Activated CD8-positive, alpha-beta memory T cell treated with anti-CD3 and anti-CD28 coated beads for 1 hour (primary cell): ENCODE measurements around the gene BCAS3.
"Not testable (repeated sequence)": the region's sequence is repeated elsewhere in the genome, so short reads cannot be mapped to it uniquely, and the experiment has no call there.

Experiments used
- DNase-seq, 2 donors: peaks; one replicate each; pipeline ENCODE4 v3.0.0-alpha.2; 2020; ENCODE audit warnings: low read depth in 1 of 2; ENCODE audit errors: extremely low read depth in 1 of 2

The BCAS3 gene

GRCh38 chr17:60744355-60744966, 66.8 kb downstream of the BCAS3 start:
- no peak for DNase-seq

- no peak for DNase-seq
Observed at GRCh38 chr17:60745544-60745943, 67.9 kb downstream of the BCAS3 start.

GRCh38 chr17:60747069-60747808, 69.6 kb downstream of the BCAS3 start:
- DNase-seq: no peak

- DNase-seq: no peak
Observed at GRCh38 chr17:60748204-60748603, 70.6 kb downstream of the BCAS3 start.

GRCh38 chr17:60749050-60749449, 71.4 kb downstream of the BCAS3 start:
- no peak for DNase-seq

- no peak for DNase-seq
Observed at GRCh38 chr17:60749708-60750107, 72.1 kb downstream of the BCAS3 start.

GRCh38 chr17:60750640-60751039, 73.0 kb downstream of the BCAS3 start:
- DNase-seq: no peak

- no peak for DNase-seq
Observed at GRCh38 chr17:60751884-60752283, 74.2 kb downstream of the BCAS3 start.

GRCh38 chr17:60752873-60753577, 75.4 kb downstream of the BCAS3 start:
- DNase-seq: no peak

- DNase-seq: no peak
Observed at GRCh38 chr17:60754057-60754604, 76.5 kb downstream of the BCAS3 start.

- DNase-seq: not testable (repeated sequence)
Observed at GRCh38 chr17:60756798-60757197, 79.1 kb downstream of the BCAS3 start.

- no peak for DNase-seq
Observed at GRCh38 chr17:60757437-60757836, 79.8 kb downstream of the BCAS3 start.

GRCh38 chr17:60759756-60760155, 82.1 kb downstream of the BCAS3 start:
- no peak for DNase-seq

- not testable (repeated sequence) for DNase-seq
Observed at GRCh38 chr17:60761301-60761700, 83.7 kb downstream of the BCAS3 start.

- no peak for DNase-seq
Observed at GRCh38 chr17:60766778-60767190, 89.1 kb downstream of the BCAS3 start.

- no peak for DNase-seq
Observed at GRCh38 chr17:60767744-60768308, 90.2 kb downstream of the BCAS3 start.

- no peak for DNase-seq
Observed at GRCh38 chr17:60769327-60769726, 91.7 kb downstream of the BCAS3 start.

- DNase-seq: no peak
Observed at GRCh38 chr17:60770946-60771422, 93.3 kb downstream of the BCAS3 start.

GRCh38 chr17:60771621-60772020, 94.0 kb downstream of the BCAS3 start:
- DNase-seq: not testable (repeated sequence)

- DNase-seq: no peak
Observed at GRCh38 chr17:60773552-60773951, 95.9 kb downstream of the BCAS3 start.

- DNase-seq: no peak
Observed at GRCh38 chr17:60781880-60782412, 104.3 kb downstream of the BCAS3 start.
